MM.1S (cell line): ENCODE results near the gene FOLH1.
"Not testable (repeated sequence)": the region's sequence is repeated elsewhere in the genome, so short reads cannot be mapped to it uniquely, and the experiment has no call there.

Source experiments
- EZH2 ChIP-seq: fragments of 300-600 bp; sonication (generic); optimal IDR thresholded peaks from 2 replicates; pipeline ENCODE3; 2017; ENCODE audit warnings: low read depth, mild to moderate bottlenecking, antibody characterized with exemption, low read length, mixed read lengths
- EZH2phosphoT487 ChIP-seq: fragments of 300-600 bp; sonication (generic); IDR thresholded peaks from 2 replicates; pipeline ENCODE4 v1.6.1; 2018; ENCODE audit warnings: antibody characterized with exemption, low read length
- TF ChIP-seq, protein P1 (sequence below): fragments of 300-600 bp; sonication (generic); IDR thresholded peaks from 2 replicates; pipeline ENCODE4 v1.5.1; 2016; ENCODE audit warnings: antibody characterized with exemption, low read length, mixed read lengths

DNA sequence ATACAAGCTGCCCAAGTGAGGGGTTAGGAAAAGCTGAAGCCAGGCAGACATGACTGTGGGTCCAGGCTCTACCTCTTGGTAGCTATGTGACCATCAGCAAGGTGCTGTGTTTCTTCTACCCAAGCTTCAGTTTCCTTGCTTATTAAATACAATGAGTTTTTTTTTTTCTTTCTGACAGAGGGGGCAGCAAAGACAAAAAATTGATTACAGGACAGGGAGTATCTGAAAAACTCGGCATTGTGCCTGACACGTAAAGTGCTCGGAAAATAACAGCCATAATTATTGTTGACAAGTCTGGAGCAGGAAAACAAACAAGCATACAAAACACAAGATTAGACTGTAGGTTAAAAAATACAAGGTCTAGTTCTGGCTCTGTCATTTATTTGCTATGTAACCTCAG lies 23.3 kb upstream of the FOLH1 start:
- TF ChIP-seq, protein P1, sequence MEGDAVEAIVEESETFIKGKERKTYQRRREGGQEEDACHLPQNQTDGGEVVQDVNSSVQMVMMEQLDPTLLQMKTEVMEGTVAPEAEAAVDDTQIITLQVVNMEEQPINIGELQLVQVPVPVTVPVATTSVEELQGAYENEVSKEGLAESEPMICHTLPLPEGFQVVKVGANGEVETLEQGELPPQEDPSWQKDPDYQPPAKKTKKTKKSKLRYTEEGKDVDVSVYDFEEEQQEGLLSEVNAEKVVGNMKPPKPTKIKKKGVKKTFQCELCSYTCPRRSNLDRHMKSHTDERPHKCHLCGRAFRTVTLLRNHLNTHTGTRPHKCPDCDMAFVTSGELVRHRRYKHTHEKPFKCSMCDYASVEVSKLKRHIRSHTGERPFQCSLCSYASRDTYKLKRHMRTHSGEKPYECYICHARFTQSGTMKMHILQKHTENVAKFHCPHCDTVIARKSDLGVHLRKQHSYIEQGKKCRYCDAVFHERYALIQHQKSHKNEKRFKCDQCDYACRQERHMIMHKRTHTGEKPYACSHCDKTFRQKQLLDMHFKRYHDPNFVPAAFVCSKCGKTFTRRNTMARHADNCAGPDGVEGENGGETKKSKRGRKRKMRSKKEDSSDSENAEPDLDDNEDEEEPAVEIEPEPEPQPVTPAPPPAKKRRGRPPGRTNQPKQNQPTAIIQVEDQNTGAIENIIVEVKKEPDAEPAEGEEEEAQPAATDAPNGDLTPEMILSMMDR = not testable (repeated sequence)
- TF ChIP-seq EZH2phosphoT487, EZH2: not testable (repeated sequence)
